Kidney (tissue), 14 donors: ENCODE data around the gene RAPGEF4. TPM values are rescaled to one million over a fixed set of nuclear protein-coding genes. Genes with fewer than 3 reads are reported as not detected.

ENCODE experiments used
- DNase-seq, 5 donors: peaks; one replicate each; pipeline ENCODE4 v3.0.0-alpha.2; 2013 to 2020
- FAIRE-seq: peaks from 2 replicates; lab custom pipeline; 2012; peaks lifted over from hg19 to GRCh38; lab: Jason Lieb, UNC
- H3K27ac ChIP-seq, 2 donors: one replicate each; pipeline ENCODE4 v1.7.0; 2013; ENCODE audit warnings: low read depth in 2 of 2, low read length in 2 of 2, inconsistent platforms in 1 of 2
- H3K27me3 ChIP-seq: one replicate; pipeline ENCODE4 v1.7.1; 2013; ENCODE audit warnings: low read length, inconsistent platforms; ENCODE audit not compliant: control insufficient read depth, insufficient read depth
- H3K36me3 ChIP-seq, 3 donors: one replicate each; pipeline versions ENCODE4 v1.7.0 to v1.7.1; 2013; ENCODE audit warnings: low read length in 3 of 3, control low read depth in 1 of 3, inconsistent platforms in 1 of 3; ENCODE audit not compliant: insufficient read depth in 3 of 3, control insufficient read depth in 2 of 3
- H3K4me1 ChIP-seq, 3 donors: one replicate each; pipeline versions ENCODE4 v1.7.0 to v1.7.1; 2013; ENCODE audit warnings: low read length in 3 of 3, inconsistent platforms in 1 of 3, low read depth in 1 of 3; ENCODE audit not compliant: control insufficient read depth in 2 of 3, insufficient read depth in 2 of 3
- H3K4me3 ChIP-seq, 3 donors: one replicate each; pipeline versions ENCODE4 v1.7.0 to v1.8.1; 2013; ENCODE audit warnings: low read length in 3 of 3, control low read depth in 1 of 3, inconsistent platforms in 1 of 3
- H3K9ac ChIP-seq, 3 donors: one replicate each; pipeline versions ENCODE4 v1.7.0 to v1.7.1; 2013; ENCODE audit warnings: low read length in 3 of 3, control low read depth in 1 of 3, inconsistent platforms in 1 of 3
- H3K9me3 ChIP-seq, 3 donors: one replicate each; pipeline versions ENCODE4 v1.7.0 to v1.7.1; 2013; ENCODE audit warnings: low read length in 3 of 3, control low read depth in 1 of 3, inconsistent platforms in 1 of 3; ENCODE audit not compliant: control insufficient read depth in 2 of 3, insufficient read depth in 1 of 3
- intact Hi-C: fragments of 100-400 bp; cut with DNase I; formaldehyde crosslinking; loops from one replicate; pipeline ENCODE4 v1.11.1; 2022
- polyA plus RNA-seq: library from polyadenylated mRNA; stranded (reverse); fragments of 350-450 nt; fragmentation: Illumina TruSeq; extraction: RNeasy Lipid Tissue Mini Kit (QIAGEN cat#74804); gene quantifications from one replicate; pipeline ENCODE4 v1.2.3, GENCODE V29; 2014; ENCODE audit warnings: low read depth, low replicate concordance; ENCODE audit not compliant: insufficient read depth
- total RNA-seq: library from RNA; stranded (reverse); fragmentation: NEBNext Ultra II Directional; extraction: Animal tissue kit (Norgen Biotek cat#: 25700); gene quantifications from one replicate; pipeline ENCODE4 v1.2.1, GENCODE V29; 2021
- TF ChIP-seq, protein P1 (sequence below): IDR thresholded peaks from 3 replicates; pipeline ENCODE4 v1.5.1; 2012; ENCODE audit warnings: mild to moderate bottlenecking, moderate library complexity, borderline replicate concordance; ENCODE audit not compliant: insufficient read depth; ENCODE audit errors: extremely low read depth
- donor health status: control.
- donor health status: control.
- donor health status: control.
- donor health status: control.
- donor health status: control.
- donor health status: DM: yes; HTN: yes; CAD: no.
- donor health status: Normal renal cell carcinoma (clear cell type).

The RAPGEF4 gene
- total and polyA plus RNA-seq, 2 donors from 2014 or later, result 3.8 to 13.6 TPM

DNA sequence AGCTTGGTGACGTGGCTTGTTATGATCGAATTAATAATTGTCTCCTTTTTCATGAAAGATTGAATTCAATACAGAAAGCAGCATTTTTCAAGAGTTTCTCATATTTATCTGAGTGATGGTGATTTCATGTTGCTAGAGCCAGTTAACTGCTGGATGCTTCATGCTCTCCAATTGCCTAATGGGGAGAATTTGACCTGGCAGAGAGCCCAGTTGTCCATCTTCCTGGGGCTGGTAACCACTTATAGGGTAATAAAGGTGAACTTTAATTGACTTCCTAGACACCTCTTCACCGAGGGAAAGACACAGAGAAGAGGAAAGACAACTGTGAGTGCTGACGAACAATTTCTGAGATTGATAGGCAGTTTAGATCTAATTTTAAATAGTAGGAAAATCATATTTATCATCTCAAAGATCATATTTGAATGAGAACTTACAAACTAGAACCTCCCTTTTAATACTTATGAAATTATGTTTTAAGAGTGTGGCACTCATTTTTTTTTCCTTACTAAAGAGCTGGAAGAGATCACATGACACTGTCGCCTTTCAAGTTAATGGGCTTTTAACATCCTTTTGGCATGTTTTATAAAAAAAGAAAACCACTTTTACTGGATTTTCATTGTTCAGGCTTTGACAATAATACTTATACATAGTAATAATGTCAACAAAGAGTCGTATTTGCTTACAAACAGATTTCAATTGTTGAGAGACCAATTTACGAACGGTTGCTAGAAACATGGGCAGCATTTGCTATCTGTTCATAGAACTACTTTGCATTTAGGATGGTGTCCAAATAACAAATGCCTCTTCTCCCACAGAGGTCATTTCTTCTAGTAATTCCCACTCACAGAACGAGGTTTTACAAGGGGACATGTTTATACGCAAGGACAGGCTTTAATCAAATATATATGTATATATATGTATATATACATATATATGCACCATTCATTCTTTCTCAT lies 153.3 kb downstream of the RAPGEF4 start:
- no peak overlapping the region for H3K27ac ChIP-seq
- no peaks in the 10 kb centered on the region for H3K9me3 ChIP-seq
- H3K9ac ChIP-seq, result no peak overlapping the region
- H3K4me1 ChIP-seq, result peaks cover 0 to 4% (median 0%) of the 10 kb centered on the region in 3 donors
- no peak overlapping the region for H3K4me3 ChIP-seq
- intact Hi-C loops, result no loop called here
- TF ChIP-seq, protein P1, sequence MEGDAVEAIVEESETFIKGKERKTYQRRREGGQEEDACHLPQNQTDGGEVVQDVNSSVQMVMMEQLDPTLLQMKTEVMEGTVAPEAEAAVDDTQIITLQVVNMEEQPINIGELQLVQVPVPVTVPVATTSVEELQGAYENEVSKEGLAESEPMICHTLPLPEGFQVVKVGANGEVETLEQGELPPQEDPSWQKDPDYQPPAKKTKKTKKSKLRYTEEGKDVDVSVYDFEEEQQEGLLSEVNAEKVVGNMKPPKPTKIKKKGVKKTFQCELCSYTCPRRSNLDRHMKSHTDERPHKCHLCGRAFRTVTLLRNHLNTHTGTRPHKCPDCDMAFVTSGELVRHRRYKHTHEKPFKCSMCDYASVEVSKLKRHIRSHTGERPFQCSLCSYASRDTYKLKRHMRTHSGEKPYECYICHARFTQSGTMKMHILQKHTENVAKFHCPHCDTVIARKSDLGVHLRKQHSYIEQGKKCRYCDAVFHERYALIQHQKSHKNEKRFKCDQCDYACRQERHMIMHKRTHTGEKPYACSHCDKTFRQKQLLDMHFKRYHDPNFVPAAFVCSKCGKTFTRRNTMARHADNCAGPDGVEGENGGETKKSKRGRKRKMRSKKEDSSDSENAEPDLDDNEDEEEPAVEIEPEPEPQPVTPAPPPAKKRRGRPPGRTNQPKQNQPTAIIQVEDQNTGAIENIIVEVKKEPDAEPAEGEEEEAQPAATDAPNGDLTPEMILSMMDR, result no peak
- FAIRE-seq, result no peak
- DNase-seq, result no peak
- H3K36me3 ChIP-seq, result no peaks in the 10 kb centered on the region
- H3K27me3 ChIP-seq, result no peaks in the 10 kb centered on the region

DNA sequence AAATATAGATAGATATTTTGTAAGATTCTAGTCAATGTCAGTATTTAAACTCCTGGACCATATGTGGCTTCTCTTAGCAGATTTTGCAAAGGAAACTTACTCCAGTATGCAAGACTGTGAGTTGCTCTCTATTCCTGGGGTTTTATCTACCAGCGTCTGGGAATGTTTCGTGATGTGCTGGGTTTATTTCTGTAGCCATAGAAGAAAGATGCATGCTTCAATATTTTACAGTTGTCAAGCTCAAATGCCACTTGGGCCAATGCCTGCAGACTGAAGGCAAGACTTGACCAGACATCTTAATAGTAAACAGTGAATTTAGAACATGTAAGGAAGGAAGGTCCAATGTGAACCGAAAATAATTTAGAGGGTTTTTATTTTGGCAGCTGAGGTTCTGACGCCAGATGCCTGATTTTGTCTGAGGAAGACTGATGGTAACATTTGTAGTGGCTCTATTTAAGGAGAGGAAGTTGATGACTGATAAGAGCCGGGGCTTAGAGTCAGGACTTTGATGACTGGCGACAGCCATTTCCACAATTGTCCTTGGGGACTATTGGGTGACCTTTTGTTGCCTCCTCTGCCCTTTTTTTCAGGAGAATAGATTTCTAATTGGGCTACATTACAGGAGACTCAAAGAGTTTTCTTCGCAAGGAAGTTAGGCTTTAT lies 154.3 kb downstream of the RAPGEF4 start:
- Histone ChIP-seq H3K4me3 (no peak overlapping the region), H3K27me3 (no peaks in the 10 kb centered on the region), H3K4me1 (peaks cover 0 to 4% (median 0%) of the 10 kb centered on the region in 3 donors), H3K36me3 (no peaks in the 10 kb centered on the region), H3K27ac (no peak overlapping the region), H3K9ac (no peak overlapping the region), H3K9me3 (no peaks in the 10 kb centered on the region)
- DNase-seq, result peak in 2 of 5 donors; percentile 15 to 59
- TF ChIP-seq, protein P1, result no peak
- intact Hi-C loops, result no loop called here
- FAIRE-seq, result no peak

DNA sequence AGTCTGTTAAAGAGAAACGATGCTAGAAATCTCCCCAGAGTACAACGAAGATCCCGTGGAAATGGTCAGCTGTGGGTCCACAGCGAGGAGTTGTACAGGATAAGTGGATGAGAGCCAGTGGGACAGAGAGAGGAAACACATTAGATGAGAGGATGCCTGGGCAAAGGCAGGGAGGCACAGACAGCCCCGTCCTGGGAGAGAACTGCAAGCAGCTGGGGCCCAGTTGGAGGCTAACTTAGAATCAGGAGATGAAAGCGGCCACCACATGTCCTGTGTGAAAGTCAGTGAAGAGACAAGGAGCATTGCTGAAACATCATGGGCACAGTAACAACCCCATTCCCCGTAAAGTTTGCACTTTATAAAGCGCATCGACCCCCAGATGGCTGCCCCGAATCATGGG lies 157.5 kb downstream of the RAPGEF4 start:
- H3K36me3 ChIP-seq, result no peaks in the 10 kb centered on the region
- FAIRE-seq, result no peak
- DNase-seq, result no peak
- H3K27ac ChIP-seq, result no peak overlapping the region
- TF ChIP-seq, protein P1, result no peak
- no peak overlapping the region for H3K4me3 ChIP-seq
- H3K4me1 ChIP-seq, result peaks cover 0 to 4% (median 0%) of the 10 kb centered on the region in 3 donors
- no peak overlapping the region for H3K9ac ChIP-seq
- H3K27me3 ChIP-seq, result no peaks in the 10 kb centered on the region
- H3K9me3 ChIP-seq, result no peaks in the 10 kb centered on the region
- intact Hi-C loops, result no loop called here
